ENCODE data around the gene NASP.

DNA sequence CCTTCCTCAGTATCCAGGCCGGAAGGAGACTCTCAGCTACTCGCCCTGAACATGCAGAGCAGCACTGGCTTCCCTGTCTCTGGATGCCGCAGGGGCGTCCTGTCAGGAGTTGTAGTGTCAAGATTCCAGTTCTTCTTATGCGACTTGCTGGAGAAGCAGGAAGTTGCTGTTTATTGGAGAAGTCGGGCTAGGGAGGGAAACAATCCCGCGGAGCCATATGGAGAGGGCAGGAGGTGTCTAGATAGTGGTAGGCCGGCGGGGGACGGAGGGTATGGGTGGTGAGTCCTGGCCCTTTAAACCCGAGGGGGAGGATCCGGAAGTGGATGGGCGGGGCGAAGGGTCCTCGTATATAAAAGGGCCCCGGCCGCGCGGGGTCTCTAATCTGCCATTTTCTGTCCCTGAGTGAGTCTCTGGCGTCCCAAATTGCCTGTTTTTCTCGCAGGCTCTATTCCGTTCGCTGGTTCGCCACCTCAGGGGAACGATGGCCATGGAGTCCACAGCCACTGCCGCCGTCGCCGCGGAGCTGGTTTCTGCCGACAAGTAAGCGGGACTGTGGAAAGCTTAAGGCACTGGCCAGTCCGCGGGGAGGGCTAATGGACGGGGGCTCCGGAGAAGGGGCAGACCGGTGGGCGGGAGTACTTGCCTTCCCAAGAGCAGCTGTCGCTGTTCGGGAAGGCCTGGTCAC lies at the start of gene NASP:
- TF ChIP-seq CTCF (IDR thresholded peaks at IDR 0.05) (peak in 1 of 6 experiments; percentile 11), POLR2A (IDR thresholded peaks at IDR 0.05) (peak; percentile 71 to 79)
